ENCODE measurements around the gene ANKMY1. TPM values are rescaled to one million over a fixed set of nuclear protein-coding genes. Genes with fewer than 3 reads are reported as not detected.

ANKMY1 gene
- total RNA-seq, 2 experiments from 2014 or later, result 50.9 to 53.2 TPM

- DNase-seq (no peak), ATAC-seq (ENCODE audit: low read depth) (no peak)
- POLR2A ChIA-PET, result interaction anchor here (3.2 kb wide), 1 partner anchor 13 kb away, joined by 10 read pairs; the partner anchor contains the start of gene CAPN10
- Mint-ChIP-seq H3K27me3 (no peaks in the 10 kb centered on the region), H3K36me3 (peaks cover 6% of the 10 kb centered on the region), H3K9me3 (no peaks in the 10 kb centered on the region), H3K4me3 (no peak overlapping the region), H3K4me1 (peaks cover 14% of the 10 kb centered on the region), H3K27ac (no peak overlapping the region)
Observed at GRCh38 chr2:240573516-240574385, 16.0 kb upstream of the ANKMY1 start.

DNA sequence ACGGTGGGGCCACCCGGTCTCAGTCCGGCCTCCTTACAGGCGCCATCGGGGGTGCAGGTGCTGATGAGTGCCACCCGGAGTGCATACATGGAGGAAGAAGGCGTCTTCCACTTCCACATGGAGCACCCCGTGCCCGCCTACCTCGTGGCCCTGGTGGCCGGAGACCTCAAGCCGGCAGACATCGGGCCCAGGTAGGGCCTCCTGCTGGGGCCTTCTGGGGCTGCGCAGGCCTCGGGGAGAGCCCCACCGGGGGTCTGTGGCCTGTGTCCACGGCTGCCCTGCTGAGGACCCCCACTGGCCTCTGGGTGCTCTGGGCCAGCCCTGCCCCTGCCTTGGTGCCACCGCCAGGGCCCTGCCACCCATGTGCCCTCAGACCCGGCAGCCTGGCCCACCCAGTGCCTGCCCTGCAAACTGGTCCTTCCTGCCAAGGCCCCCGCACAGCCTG lies 15.3 kb upstream of the ANKMY1 start:
- ATAC-seq (ENCODE audit: low read depth) (no peak), DNase-seq (peak; percentile 26)
- H3K27me3 Mint-ChIP-seq, result no peaks in the 10 kb centered on the region
- H3K27ac Mint-ChIP-seq, result no peak overlapping the region
- H3K36me3 Mint-ChIP-seq, result peaks cover 5% of the 10 kb centered on the region
- H3K4me3 Mint-ChIP-seq, result no peak overlapping the region
- H3K9me3 Mint-ChIP-seq, result no peaks in the 10 kb centered on the region
- H3K4me1 Mint-ChIP-seq, result peaks cover 12% of the 10 kb centered on the region
- POLR2A ChIA-PET, result interaction anchor here (3.2 kb wide), 1 partner anchor 13 kb away, joined by 10 read pairs; the partner anchor contains the start of gene CAPN10

DNA sequence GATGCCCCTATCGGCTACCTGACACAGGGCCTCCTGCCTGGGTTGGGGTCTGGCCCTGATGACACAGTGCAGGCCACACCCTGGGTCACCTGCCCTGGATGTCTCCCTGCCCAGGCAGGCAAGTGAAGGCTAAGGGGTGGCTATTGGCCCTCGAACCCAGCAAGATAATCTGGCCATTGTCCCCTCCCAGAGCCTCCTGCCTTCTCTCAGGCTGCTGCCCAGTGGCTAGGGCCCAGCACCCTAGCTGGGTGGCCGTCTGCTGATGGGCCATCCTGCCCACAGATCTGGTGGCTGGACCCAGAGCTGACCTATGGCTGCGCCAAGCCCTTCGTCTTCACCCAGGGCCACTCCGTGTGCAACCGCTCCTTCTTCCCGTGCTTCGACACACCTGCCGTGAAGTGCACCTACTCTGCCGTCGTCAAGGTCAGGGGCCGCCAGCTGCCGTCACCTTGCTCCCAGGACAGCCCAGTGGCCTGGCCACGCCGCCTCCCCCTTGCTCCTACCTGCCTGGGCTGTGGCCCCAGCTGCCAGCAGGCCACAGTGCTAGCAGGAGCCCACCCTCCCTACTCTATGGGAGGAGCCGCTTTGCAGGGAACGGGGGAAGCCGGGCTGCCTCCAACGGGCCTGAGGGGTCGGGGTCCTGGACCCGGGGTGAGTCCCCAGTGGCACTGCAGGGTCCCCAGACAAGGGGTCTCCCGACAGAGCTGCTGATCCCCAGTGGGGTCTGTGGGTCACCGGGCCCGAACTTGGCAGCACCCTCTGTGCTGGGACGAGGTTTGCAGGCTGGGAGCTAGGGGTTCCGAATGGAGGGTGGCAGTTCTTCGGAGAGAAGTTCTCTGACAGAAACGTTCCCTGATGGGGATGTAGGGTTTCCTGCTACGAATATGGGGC lies 14.6 kb upstream of the ANKMY1 start:
- no peaks in the 10 kb centered on the region for H3K27me3 Mint-ChIP-seq
- H3K4me3 Mint-ChIP-seq, result no peak overlapping the region
- POLR2A ChIA-PET, result interaction anchor here (3.2 kb wide), 1 partner anchor 14 kb away, joined by 10 read pairs; the partner anchor contains the start of gene CAPN10
- H3K27ac Mint-ChIP-seq, result no peak overlapping the region
- DNase-seq, result peak; percentile 28
- no peak for ATAC-seq (ENCODE audit: low read depth)
- H3K4me1 Mint-ChIP-seq, result peaks cover 16% of the 10 kb centered on the region
- H3K36me3 Mint-ChIP-seq, result peaks cover 5% of the 10 kb centered on the region
- H3K9me3 Mint-ChIP-seq, result no peaks in the 10 kb centered on the region

GRCh38 chr2:240571314-240571973 lies 13.7 kb upstream of the ANKMY1 start:
- peak overlapping the region; percentile 44 for H3K4me3 Mint-ChIP-seq
- peaks cover 5% of the 10 kb centered on the region for H3K36me3 Mint-ChIP-seq
- ATAC-seq (ENCODE audit: low read depth) (no peak), DNase-seq (peak; percentile 28)
- POLR2A ChIA-PET, result interaction anchor here (3.2 kb wide), 1 partner anchor 15 kb away, joined by 10 read pairs; the partner anchor contains the start of gene CAPN10
- H3K9me3 Mint-ChIP-seq, result no peaks in the 10 kb centered on the region
- H3K27me3 Mint-ChIP-seq, result no peaks in the 10 kb centered on the region
- H3K4me1 Mint-ChIP-seq, result peaks cover 18% of the 10 kb centered on the region
- H3K27ac Mint-ChIP-seq, result peak overlapping the region; percentile 34

- H3K4me1 Mint-ChIP-seq, result peaks cover 21% of the 10 kb centered on the region
- H3K36me3 Mint-ChIP-seq, result peaks cover 5% of the 10 kb centered on the region
- H3K27me3 Mint-ChIP-seq, result no peaks in the 10 kb centered on the region
- H3K27ac Mint-ChIP-seq, result peak overlapping the region; percentile 34
- POLR2A ChIA-PET, result no interaction called here
- ATAC-seq (ENCODE audit: low read depth) (no peak), DNase-seq (peak; percentile 29)
- no peaks in the 10 kb centered on the region for H3K9me3 Mint-ChIP-seq
- peak overlapping the region; percentile 92 for H3K4me3 Mint-ChIP-seq
Observed at GRCh38 chr2:240570531-240571313, 12.9 kb upstream of the ANKMY1 start.

- Mint-ChIP-seq H3K4me1 (peaks cover 27% of the 10 kb centered on the region), H3K9me3 (no peaks in the 10 kb centered on the region), H3K36me3 (peaks cover 5% of the 10 kb centered on the region), H3K4me3 (peak overlapping the region; percentile 92), H3K27ac (peak overlapping the region; percentile 51), H3K27me3 (no peaks in the 10 kb centered on the region)
- POLR2A ChIA-PET, result interaction anchor here (1.8 to 7.5 kb wide), 2 partner anchors 9 to 14 kb away, joined by 13 to 178 read pairs; partner anchors contain the start of genes CAPN10 and DUSP28
- ATAC-seq (ENCODE audit: low read depth) (no peak), DNase-seq (peak; percentile 37)
Observed at GRCh38 chr2:240569998-240570530, 12.3 kb upstream of the ANKMY1 start.

DNA sequence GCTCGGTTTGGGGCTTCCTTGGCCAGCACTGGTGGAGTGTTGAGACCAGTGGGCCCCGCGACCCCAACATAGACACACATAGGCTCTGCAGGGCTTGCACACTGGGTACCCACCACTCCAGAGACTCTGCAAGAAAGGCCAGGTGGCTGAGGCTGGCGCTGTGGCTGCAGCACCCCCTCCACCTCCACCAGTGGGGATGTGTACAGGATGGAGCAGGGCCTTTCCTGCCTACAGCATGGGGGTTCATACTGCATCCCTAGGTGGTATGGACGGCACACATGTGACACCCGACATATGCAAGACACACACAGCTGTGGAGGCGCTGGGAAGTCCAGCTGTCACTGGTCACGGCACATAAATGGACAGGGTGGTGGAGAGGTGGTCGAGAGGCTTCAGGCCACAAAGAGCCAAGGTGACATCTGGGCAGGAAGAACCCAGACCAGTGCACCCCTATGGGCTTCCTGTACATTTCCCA lies 11.8 kb upstream of the ANKMY1 start:
- DNase-seq (no peak), ATAC-seq (ENCODE audit: low read depth) (no peak)
- Mint-ChIP-seq H3K9me3 (no peaks in the 10 kb centered on the region), H3K27me3 (no peaks in the 10 kb centered on the region), H3K36me3 (peaks cover 7% of the 10 kb centered on the region), H3K4me1 (peaks cover 32% of the 10 kb centered on the region), H3K27ac (peak overlapping the region; percentile 81), H3K4me3 (peak overlapping the region; percentile 92)
- POLR2A ChIA-PET, result interaction anchor here (0.6 to 7.5 kb wide), 8 partner anchors 8 to 656 kb away, joined by 3 to 178 read pairs (median 5); partner anchors contain the start of genes CAPN10, DUSP28 and GPR35

- peak; percentile 1 for ATAC-seq (ENCODE audit: low read depth)
- Mint-ChIP-seq H3K4me3 (peak overlapping the region; percentile 92), H3K36me3 (peaks cover 11% of the 10 kb centered on the region), H3K9me3 (no peaks in the 10 kb centered on the region), H3K4me1 (peaks cover 38% of the 10 kb centered on the region), H3K27ac (peak overlapping the region; percentile 81), H3K27me3 (no peaks in the 10 kb centered on the region)
- peak; percentile 78 for DNase-seq
- POLR2A ChIA-PET, result interaction anchor here (0.6 to 7.5 kb wide), 8 partner anchors 8 to 656 kb away, joined by 3 to 178 read pairs (median 5); partner anchors contain the start of genes CAPN10, DUSP28 and GPR35
Observed at GRCh38 chr2:240568678-240569522, 11.1 kb upstream of the ANKMY1 start.

DNA sequence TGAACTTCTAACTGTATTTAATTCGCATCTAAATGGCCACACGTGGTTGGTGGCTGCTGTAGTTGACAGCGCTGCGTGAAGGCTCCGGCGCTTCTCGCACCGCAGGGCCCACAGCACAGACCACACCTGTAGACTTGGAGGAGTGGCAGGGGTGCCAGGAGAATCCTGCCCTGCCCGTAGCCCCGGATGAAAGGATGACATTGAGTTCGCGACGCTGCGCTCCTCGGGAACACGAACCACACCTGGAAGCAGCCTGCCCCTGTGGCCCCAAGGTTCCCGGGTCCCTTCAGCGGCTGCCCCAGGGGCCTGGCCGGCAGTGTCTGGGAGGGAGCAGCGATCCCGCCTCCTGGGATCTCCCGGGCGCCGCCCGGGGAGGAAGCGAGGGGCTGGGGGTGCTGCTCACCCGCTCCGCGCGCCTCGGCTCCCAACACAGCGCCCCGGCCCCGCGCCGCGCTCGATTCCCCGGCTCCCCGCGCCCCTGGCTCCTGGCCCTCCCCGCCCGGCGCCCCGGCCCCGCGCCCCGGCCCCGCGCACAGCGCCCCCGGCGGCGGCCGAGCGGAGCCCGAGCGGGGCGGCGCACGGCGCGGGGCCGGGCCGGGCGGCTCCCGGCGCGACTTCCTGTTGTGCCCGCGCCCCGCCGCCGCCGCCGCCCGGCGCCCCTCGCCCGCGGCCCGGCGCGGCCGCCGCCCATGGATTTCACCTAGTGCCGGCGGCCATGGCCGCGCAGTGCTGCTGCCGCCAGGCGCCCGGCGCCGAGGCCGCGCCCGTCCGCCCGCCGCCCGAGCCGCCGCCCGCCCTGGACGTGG lies 10.3 kb upstream of the ANKMY1 start, which contains the start of gene RNPEPL1:
Gene RNPEPL1, plus strand, starts transcription at position 613 of the 806 bp plus-strand sequence. Its CDS starts 103 bp downstream, at position 716.
- H3K27me3 Mint-ChIP-seq, result no peaks in the 10 kb centered on the region
- ATAC-seq (ENCODE audit: low read depth) (peak; percentile 19), DNase-seq (peak; percentile 81)
- peaks cover 43% of the 10 kb centered on the region for H3K4me1 Mint-ChIP-seq
- no peaks in the 10 kb centered on the region for H3K9me3 Mint-ChIP-seq
- H3K36me3 Mint-ChIP-seq, result peaks cover 19% of the 10 kb centered on the region
- peak within 1 kb of the TSS; percentile 96 for H3K27ac Mint-ChIP-seq
- peak within 1 kb of the TSS; percentile 96 for H3K4me3 Mint-ChIP-seq
- POLR2A ChIA-PET, result interaction anchor here (0.6 to 7.5 kb wide), 7 partner anchors 7 to 54 kb away, joined by 4 to 178 read pairs (median 6); partner anchors contain the start of genes CAPN10 and DUSP28

DNA sequence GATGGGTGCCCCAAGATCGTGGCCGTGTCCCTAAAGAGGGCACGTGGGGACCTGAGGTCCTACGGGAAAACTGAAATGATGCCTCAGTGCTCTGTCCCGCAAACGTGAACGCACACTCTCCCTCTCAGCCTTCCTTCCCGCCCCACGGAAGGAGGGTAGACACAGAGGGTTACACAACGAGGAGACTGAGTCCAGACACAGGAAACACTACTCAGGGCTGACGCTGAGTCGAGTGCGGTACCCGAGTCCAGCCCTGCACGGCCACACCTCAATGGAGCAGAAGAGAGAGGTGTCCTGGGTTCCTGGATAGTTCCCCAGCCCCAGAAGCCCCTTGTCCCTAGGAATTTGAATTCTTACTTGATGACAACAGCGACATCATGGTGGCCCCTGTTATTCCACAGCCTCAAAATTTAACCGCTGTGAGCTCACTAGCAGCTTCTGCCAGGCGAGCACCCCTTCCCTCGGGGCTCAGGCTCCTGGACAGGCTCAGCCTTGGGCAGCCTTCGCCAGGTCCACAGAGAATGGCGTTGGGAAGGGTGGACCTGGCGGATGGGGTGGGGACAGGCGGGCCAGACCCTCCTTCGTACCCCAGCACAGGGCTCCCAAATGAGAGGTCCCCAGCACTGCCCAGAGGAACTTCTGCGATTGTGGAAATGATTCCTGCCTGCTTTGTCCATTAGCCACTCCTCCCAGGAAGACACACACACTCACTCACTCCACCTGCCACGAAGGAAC lies 9.5 kb upstream of the ANKMY1 start:
- peak overlapping the region; percentile 96 for H3K4me3 Mint-ChIP-seq
- no peaks in the 10 kb centered on the region for H3K27me3 Mint-ChIP-seq
- H3K27ac Mint-ChIP-seq, result peak overlapping the region; percentile 96
- POLR2A ChIA-PET, result interaction anchor here (0.6 to 7.5 kb wide), 7 partner anchors 10 to 58 kb away, joined by 4 to 178 read pairs (median 17); partner anchors contain the start of genes ANKMY1, CAPN10 and GPR35
- H3K9me3 Mint-ChIP-seq, result no peaks in the 10 kb centered on the region
- peaks cover 25% of the 10 kb centered on the region for H3K36me3 Mint-ChIP-seq
- no peak for ATAC-seq (ENCODE audit: low read depth)
- DNase-seq, result peak; percentile 56
- peaks cover 50% of the 10 kb centered on the region for H3K4me1 Mint-ChIP-seq

Measured in activated naive CD8-positive, alpha-beta T cell treated with anti-CD3 and anti-CD28 coated beads, Interleukin-2, amount 10 ng/mL, durations not matched to agents 7 days and 5 days (primary cell).